HEK293T (cell line): ENCODE results near the gene SNAP29.
"Not testable (repeated sequence)": the region's sequence is repeated elsewhere in the genome, so short reads cannot be mapped to it uniquely, and the experiment has no call there.

ENCODE experiments used
- ARNT ChIP-seq: fragments of 450-650 bp; IDR thresholded peaks from 2 replicates; pipeline ENCODE4 v1.6.1; 2017; ENCODE audit warnings: mild to moderate bottlenecking
- BHLHE40 ChIP-seq: fragments of 450-650 bp; IDR thresholded peaks from 2 replicates; pipeline ENCODE4 v1.6.1; 2016; ENCODE audit warnings: mild to moderate bottlenecking, moderate library complexity, borderline replicate concordance
- CTBP1 ChIP-seq: fragments of 450-650 bp; IDR thresholded peaks from 2 replicates; pipeline ENCODE4 v1.6.1; 2016; ENCODE audit warnings: borderline replicate concordance
- FOXK2 ChIP-seq: fragments of 450-650 bp; IDR thresholded peaks from 2 replicates; pipeline ENCODE4 v1.6.1; 2016; ENCODE audit warnings: mild to moderate bottlenecking
- FOXM1 ChIP-seq: fragments of 450-650 bp; IDR thresholded peaks from 2 replicates; pipeline ENCODE4 v1.6.1; 2017; ENCODE audit warnings: mild to moderate bottlenecking, borderline replicate concordance
- HDGF ChIP-seq: fragments of 450-650 bp; IDR thresholded peaks from 2 replicates; pipeline ENCODE4 v1.6.1; 2017; ENCODE audit warnings: antibody characterized with exemption, borderline replicate concordance
- LEF1 ChIP-seq: fragments of 450-650 bp; IDR thresholded peaks from 2 replicates; pipeline ENCODE4 v1.6.1; 2017; ENCODE audit warnings: mild to moderate bottlenecking, borderline replicate concordance
- NFRKB ChIP-seq: fragments of 450-650 bp; IDR thresholded peaks from 2 replicates; pipeline ENCODE4 v1.6.1; 2016; ENCODE audit warnings: mild to moderate bottlenecking, moderate library complexity
- PKNOX1 ChIP-seq: fragments of 450-650 bp; IDR thresholded peaks from 2 replicates; pipeline ENCODE4 v1.6.1; 2016
- SP1 ChIP-seq: fragments of 450-650 bp; IDR thresholded peaks from 2 replicates; pipeline ENCODE4 v1.6.1; 2017
- SUZ12 ChIP-seq: fragments of 450-650 bp; IDR thresholded peaks from 2 replicates; pipeline ENCODE4 v1.6.1; 2016; ENCODE audit warnings: mild to moderate bottlenecking
- TARDBP ChIP-seq: fragments of 450-650 bp; IDR thresholded peaks from 2 replicates; pipeline ENCODE4 v1.6.1; 2016

- TF ChIP-seq LEF1, BHLHE40, FOXM1, TARDBP, PKNOX1, SP1, SUZ12, NFRKB, FOXK2, CTBP1, HDGF, ARNT: not testable (repeated sequence)
These were observed 38.9 kb downstream of the SNAP29 start for GRCh38 chr22:20897737-20898136.
